ENCODE measurements around the gene CCDC107. TPM values are rescaled to one million over a fixed set of nuclear protein-coding genes. Genes with fewer than 3 reads are reported as not detected.

CCDC107 gene
- total and polyA plus RNA-seq, 2 of the 13 experiments (the other 11 are each of a cell fraction or from before 2014, with no cell fraction given) = 7.1 to 15.2 TPM

DNA sequence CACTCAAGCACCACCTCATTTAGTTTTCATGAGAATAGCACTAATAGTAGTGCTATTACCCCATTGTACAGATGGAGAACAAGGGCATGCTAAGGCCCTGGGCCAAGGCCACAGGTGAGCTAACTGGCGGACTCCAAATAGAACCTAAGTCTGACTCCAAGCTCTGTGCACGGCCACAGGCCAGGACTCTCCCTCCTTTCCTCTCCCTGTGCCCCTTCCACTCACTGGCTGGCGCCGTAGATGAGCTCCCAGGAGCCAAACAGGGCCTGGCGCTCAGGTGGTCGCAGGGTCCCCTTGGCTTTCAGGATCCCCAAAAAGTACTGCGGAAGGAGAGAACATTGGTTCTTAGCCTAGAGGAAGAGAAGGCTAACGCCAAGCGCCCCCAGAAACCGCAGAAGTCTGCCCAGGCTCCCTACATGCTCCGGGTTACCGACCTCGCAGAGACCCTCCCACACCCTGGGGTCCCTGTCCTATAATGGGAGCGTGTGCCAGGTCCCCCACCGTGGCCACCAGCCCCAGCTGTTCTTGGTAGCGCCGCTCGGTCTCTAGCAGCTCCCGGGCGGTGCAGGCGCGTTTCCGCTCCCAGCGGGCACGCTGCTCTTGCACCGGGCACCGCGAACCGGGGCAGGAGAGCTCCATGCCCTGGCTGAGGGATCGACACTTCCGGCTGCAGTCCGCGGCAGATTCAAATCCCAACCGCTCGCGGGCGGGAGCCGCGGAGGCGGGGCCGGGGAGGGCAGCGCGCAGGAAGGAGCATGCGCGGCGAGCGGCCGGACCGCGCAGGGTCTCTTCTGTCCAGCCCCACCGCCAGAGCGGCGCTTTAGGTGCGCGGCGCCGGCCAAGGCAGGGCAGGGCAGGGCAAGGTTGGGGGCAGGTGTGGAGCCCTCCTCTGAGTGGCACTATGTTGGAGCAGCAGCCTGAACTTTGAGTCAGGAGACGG is 6.7 kb downstream of the CCDC107 start, which contains the start of gene ARHGEF39 (continued):
- TF ChIP-seq ZNF484 (CRISPR knock-in tag; IDR thresholded peaks at IDR 0.05; ENCODE audit: borderline replicate concordance, low read depth) (no peak), ARNT2 (CRISPR knock-in tag; IDR thresholded peaks at IDR 0.05; ENCODE audit: low read depth) (peak; percentile 99), FOXP1 (IDR thresholded peaks at IDR 0.05) (no peak), FOXP1 (CRISPR knock-in tag; IDR thresholded peaks at IDR 0.05) (no peak; the same call in 1 of the 2 replicates), ZNF746 (CRISPR knock-in tag; IDR thresholded peaks at IDR 0.05) (no peak), SIN3A (IDR thresholded peaks at IDR 0.05; ENCODE audit: borderline replicate concordance, low read depth, low read length) (peak; percentile 93; the same call in 1 of the 2 replicates), ZBTB3 (CRISPR knock-in tag; IDR thresholded peaks at IDR 0.05; ENCODE audit: borderline replicate concordance, low read depth) (no peak), YEATS4 (CRISPR knock-in tag; IDR thresholded peaks at IDR 0.05; ENCODE audit: borderline replicate concordance) (peak; percentile 97), ZNF562 (CRISPR knock-in tag; IDR thresholded peaks at IDR 0.05; ENCODE audit: borderline replicate concordance) (peak; percentile 90), ZFP36 (IDR thresholded peaks at IDR 0.05; ENCODE audit: borderline replicate concordance, low read depth, low read length, partially characterized antibody) (no peak), ZNF225 (CRISPR knock-in tag; IDR thresholded peaks at IDR 0.05) (no peak), SMARCE1 (IDR thresholded peaks at IDR 0.05; ENCODE audit: borderline replicate concordance) (no peak), TBP (CRISPR knock-in tag; IDR thresholded peaks at IDR 0.05) (no peak; the same call in 1 of the 2 replicates), HNF4A (CRISPR knock-in tag; IDR thresholded peaks at IDR 0.05) (no peak; the same call in 1 of the 2 replicates), SNAPC2 (CRISPR knock-in tag; IDR thresholded peaks at IDR 0.05) (peak; percentile 87), KMT2A (CRISPR knock-in tag; IDR thresholded peaks at IDR 0.05) (peak; percentile 84), HNRNPUL1 (IDR thresholded peaks at IDR 0.05; ENCODE audit: low read depth, low read length) (no peak), ZNF790 (CRISPR knock-in tag; IDR thresholded peaks at IDR 0.05; ENCODE audit: borderline replicate concordance) (no peak), DDIT3 (CRISPR knock-in tag; IDR thresholded peaks at IDR 0.05) (no peak), GABPA (IDR thresholded peaks at IDR 0.05; ENCODE audit: low read depth, low read length) (no peak), GABPA (CRISPR knock-in tag; IDR thresholded peaks at IDR 0.05; ENCODE audit: low read depth) (peak; percentile 88), MEF2D (CRISPR knock-in tag; IDR thresholded peaks at IDR 0.05) (0 out of 2 replicates have a peak, but pooled peaks have one; percentile 7), TOPORS (CRISPR knock-in tag; IDR thresholded peaks at IDR 0.05) (peak; percentile 96; the same call in 1 of the 2 replicates), ZNF282 (IDR thresholded peaks at IDR 0.05; ENCODE audit: partially characterized antibody) (no peak), FUBP1 (CRISPR knock-in tag; IDR thresholded peaks at IDR 0.05; ENCODE audit: borderline replicate concordance) (no peak)
- TF ChIP-seq, protein P1, sequence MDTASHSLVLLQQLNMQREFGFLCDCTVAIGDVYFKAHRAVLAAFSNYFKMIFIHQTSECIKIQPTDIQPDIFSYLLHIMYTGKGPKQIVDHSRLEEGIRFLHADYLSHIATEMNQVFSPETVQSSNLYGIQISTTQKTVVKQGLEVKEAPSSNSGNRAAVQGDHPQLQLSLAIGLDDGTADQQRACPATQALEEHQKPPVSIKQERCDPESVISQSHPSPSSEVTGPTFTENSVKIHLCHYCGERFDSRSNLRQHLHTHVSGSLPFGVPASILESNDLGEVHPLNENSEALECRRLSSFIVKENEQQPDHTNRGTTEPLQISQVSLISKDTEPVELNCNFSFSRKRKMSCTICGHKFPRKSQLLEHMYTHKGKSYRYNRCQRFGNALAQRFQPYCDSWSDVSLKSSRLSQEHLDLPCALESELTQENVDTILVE (CRISPR knock-in tag; IDR thresholded peaks at IDR 0.05) = peak; percentile 85; the same call in 1 of the 2 replicates
- TF ChIP-seq, protein P2, sequence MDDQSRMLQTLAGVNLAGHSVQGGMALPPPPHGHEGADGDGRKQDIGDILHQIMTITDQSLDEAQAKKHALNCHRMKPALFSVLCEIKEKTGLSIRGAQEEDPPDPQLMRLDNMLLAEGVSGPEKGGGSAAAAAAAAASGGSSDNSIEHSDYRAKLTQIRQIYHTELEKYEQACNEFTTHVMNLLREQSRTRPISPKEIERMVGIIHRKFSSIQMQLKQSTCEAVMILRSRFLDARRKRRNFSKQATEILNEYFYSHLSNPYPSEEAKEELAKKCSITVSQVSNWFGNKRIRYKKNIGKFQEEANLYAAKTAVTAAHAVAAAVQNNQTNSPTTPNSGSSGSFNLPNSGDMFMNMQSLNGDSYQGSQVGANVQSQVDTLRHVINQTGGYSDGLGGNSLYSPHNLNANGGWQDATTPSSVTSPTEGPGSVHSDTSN (CRISPR knock-in tag; IDR thresholded peaks at IDR 0.05; ENCODE audit: borderline replicate concordance) = no peak; the same call in 1 of the 2 replicates
